GM11168 (cell line): ENCODE measurements around the gene OPN1SW.

Source experiments
- in situ Hi-C: fragments of 300-500 bp; cut with MboI; formaldehyde crosslinking; loops from one replicate; pipeline ENCODE4 v1.12.0; 2022; ENCODE audit warnings: low sequenced_read_pairs; ENCODE audit not compliant: unreplicated experiment

Gene OPN1SW

DNA sequence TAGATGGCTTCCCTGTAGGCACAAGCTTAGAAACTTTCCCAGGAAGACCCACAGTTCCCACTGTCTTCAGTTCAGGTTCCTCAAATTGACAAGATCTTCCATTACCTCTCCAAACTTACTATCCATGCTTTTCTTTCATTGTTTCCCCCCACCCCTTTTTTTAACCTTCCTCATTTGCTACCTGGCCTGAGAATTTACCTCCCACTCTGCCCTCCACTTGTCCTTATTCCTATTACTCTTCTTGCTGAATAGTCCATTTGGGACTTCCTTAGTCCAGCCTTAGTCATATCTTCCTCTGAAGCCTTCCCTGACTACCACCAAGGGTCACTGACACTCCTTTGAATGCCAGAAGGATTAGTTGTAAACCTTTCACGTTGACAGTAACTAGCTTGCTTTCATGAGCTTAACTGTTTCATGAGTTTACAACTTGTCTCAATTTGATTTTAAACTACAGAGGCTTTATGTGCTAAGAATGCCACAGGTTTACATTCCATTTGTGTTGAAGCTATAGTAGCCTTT is 37.7 kb downstream of the OPN1SW start:
- in situ Hi-C loops = no loop called here

DNA sequence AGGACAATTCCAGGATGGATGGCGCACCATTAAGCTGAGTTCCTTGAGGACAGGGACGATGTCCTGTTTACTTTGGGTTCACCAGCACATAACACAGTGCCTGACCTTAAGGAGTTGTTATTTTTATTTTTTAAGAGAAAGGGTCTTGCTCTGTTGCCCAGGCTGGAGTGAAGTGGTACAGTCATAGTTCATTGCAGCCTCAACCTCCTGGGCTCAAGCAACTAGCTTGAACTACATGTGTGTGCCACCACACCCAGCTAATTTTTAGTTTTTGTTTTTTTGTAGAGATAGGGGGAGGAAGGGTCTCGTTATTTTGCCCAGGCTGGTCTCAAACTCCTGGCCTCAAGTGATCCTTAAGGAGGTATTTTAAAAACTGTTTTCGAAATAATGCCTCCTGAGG is 38.2 kb downstream of the OPN1SW start:
- in situ Hi-C loops = no loop called here

DNA sequence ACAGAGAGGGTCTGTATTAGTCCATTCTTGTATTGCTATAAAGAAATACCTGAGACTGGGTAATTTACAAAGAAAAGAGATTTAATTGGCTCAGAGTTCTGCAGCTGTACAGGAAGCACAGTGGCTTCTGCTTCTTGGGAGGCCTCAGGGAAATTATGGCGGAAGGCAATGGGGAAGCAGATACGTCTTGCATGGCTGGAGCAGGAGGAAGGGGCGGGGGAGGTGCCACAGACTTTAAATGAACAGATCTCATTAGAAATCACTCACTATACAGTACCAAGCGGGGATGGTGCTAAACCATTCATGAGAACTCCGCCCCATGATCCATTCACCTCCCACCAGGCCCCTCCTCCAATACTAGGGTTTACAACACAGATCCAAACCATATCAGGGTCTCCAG is 40.2 kb downstream of the OPN1SW start:
- in situ Hi-C loops = no loop called here

DNA sequence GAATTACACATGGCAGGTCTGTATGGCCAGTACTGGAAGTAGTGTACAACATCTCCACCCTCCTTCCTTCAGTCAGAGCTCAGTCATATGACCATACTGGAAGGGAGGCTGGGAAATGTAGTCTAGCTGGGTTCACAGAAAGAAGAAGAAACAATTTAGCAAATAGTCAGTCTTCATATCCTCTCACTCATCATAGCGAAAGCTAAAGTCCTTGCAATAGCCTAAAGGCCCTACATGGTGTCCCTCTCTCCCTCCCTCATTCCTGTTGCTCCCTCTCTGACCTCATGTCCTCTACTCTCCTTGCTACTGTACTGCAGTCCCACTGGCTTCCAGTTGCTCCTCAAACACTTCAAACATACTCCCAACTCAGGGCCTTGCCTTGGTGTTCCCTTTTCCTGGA is 40.7 kb downstream of the OPN1SW start:
- in situ Hi-C loops = no loop called here

DNA sequence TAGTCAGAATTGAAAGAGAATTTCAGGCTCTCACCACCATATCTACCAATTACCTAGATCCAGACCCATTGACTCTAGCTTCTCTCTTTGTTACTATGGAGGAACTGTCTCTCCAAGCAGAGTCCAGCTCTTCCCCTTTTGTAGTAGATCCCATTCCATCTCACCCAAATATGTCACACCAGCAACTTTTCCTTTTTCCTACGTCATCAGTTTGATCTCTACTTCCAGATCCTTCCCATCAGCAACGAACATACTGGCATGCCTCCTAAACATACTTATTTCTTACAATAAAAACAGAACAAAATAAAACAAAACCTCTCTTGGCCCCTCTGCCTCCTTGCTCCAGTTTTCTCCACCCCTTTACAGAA is 42.3 kb downstream of the OPN1SW start:
- in situ Hi-C loops = no loop called here

DNA sequence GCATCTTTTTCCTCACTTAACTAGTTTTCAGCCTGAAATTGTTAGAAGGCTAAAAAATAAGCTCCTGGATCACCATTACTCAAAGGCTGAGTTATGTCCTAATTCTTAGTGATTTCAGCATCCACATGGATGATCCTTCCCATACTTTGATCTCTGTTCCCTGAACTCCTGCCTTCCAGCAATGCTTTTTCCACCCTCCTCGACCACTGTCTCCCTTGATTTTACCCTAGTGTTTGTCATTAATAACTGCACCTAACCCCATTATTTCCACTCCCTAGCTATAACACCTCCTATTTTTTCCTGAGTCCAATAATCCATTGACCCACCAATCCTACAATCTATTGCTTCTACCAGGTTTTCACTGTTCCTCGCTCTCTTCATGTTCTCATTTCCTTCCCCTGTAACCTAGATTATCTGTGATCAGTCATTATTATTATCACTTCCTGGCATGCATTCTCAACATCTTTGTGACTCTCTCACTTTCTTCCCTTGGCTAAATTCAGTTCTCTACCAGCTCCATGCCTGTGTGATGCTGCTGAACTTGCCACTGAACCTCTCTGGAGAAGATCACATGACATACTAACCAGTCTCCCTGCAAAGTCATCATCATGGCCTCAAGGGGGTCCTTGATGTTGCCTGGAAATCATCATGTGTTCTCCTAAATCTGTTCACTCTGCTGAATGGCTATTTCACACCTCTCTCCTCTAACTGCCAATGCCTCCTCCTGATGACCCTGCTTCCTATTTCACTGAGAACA is 42.9 kb downstream of the OPN1SW start:
- in situ Hi-C loops = no loop called here

DNA sequence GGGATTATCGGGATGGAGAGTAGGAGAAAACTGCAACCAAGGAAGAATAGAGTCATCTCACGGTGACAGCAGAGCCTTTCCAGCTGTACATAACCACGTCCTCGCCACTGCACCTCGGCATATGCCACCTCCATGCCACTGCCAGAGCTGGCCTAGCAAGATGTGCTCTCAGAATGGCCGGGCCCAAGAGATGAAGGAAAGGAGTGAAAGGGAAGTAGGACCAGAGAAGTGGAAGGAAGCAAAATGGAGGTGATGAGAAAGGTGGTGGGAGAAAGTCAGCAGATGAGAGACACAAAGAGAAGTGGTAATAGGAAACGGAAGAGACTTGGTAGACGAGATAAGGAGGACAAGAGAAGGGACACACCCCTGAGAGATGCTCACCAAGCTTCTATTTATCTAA is 44.4 kb downstream of the OPN1SW start:
- in situ Hi-C loops = no loop called here

DNA sequence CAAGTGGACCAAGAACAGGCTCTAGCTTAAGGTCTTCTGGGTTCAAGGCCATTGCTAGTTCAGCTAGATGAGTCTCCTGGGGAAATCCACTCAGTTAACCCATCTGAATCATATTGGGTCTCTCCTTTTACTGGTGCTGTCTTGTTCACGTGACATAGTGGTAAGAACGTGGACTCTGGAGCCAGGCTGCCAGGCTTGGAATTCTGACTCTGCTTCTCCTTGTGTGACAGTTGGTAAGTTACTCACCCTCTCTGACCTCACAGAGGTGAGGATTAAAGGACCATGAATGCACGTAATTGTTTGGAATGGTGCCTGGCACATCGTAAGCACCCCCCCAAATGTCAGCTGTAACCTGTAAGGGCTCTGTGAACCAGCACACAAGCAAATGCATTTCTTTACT is 46.1 kb downstream of the OPN1SW start:
- in situ Hi-C loops = no loop called here

DNA sequence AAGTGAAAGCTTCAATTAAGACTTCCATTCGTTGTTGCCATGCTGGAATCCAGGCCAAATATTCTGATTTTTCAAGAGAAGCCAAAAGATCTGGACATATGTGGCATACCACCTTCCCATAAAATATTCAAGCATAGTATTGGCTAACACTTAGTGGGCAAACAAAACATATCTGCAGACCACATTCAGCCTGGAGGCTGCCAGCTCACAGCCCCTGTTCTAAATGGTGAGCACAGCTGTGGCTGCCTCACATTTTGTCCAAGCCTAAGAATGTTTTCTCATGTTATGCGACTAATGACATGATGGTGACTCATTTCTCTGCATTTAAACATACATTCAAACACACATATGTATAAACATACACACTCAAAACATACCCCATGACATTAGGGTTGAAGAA is 47.0 kb downstream of the OPN1SW start:
- in situ Hi-C loops = no loop called here

DNA sequence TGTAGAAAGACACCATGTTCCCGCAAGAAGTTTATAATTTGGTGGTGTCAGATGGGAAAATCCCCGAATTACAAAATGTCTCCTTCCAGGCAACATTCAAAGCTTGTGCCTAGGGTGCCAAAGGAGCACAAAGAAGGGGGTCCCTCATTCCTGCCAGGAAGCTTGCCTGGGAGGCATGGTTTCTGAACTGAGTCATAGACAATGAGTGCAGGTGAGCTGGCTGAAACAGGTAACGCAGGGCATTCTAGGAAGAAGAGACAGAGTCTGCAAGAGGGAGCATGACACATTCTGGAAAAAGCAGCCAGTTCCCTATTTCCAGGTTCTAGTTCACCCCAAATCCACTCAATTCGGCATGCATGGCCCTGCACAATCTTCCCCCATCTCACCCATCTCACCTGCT is 48.4 kb downstream of the OPN1SW start:
- in situ Hi-C loops = no loop called here

DNA sequence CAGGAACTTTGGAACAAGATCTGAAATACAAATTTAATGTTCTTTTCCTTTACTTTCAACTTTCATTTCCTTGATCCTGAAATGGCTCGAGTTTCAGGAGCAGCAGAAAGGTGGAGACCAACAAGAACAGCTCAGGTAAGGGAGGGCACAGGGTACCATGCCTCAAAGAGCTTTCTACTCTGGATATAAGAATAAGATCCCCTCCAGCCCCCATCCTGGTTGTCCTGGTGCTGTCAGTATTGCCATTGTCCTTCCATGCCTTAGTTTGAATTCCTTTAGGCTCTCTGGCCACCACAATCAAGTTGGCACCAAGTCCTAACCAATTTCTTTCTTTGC is 48.9 kb downstream of the OPN1SW start:
- in situ Hi-C loops = no loop called here

DNA sequence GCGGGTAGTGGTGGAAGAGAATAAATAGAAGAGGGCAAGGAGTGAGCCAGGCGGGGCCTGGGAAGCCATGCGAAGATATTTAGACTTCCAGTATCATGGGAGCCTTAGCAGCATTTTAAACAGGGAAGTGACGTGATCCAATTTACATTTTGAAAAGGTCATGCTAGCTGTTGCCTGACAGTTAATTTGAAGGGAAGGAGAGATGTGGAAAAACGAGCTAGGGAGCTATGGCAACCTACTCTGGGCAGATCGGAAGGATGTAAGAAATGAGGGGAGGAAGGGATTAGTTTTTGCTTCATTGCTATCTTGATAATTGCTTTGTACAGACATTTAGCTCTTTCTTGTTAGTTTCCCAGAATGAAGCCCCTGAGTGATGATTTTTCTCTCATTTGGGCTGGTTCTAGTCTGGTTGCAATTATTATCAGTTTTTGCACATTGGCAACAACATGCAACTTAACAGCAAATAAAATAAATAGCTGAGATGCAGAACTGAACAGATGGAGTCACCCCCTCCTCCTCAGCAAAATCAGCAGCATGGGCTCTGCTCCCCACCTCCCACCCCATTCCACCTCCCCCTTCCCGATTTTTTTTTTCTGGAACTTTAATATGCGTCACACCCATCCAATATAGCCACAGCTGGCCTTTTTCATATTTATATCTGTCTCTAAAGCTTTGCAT is 49.4 kb downstream of the OPN1SW start:
- in situ Hi-C loops = no loop called here

DNA sequence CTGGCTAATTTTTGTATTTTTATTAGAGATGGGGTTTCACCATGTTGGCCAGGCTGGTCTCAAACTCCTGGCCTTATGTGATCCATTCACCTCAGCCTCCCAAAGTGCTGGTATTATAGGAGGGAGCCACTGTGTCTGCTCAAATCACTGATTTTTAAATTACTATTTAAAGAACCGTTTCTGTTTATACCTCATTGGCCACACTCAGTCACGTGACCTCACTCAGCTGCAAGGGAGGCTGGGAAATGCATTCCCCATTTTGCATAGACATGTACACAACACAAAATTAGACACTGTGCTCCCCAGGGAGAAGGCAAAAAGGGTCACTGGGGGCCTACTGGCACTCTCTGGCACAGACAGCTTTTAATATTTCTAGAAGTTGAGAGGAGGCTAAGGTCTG is 50.1 kb downstream of the OPN1SW start:
- in situ Hi-C loops = no loop called here

DNA sequence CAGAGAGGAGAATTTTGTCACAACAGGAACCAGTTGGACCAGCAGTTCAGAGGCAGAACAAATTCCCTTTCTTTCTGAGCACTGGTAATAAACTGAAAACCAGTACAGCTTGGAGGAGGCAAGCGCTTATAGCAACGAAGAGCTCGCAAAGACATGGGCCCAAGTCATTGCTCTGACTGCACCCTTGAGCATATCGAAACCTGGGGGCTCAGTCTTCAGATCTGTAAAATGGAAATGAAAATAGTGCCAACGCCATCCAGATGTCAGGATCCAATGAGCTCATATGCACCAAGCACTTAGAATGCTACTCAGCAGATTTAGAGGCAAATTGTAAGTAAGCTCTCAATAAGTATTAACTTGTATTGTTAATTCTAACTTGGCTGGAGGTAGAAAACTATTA is 50.9 kb downstream of the OPN1SW start:
- in situ Hi-C loops = no loop called here
